NCI-H1436 treated with DMSO at 0.1 percent for 48 hours (cell line): ENCODE results near the gene GGA2.
"Not testable (repeated sequence)": the region's sequence is repeated elsewhere in the genome, so short reads cannot be mapped to it uniquely, and the experiment has no call there.

ENCODE experiments used
- DNase-seq: peaks from one replicate; lab custom pipeline; 2025; lab: John Stamatoyannopoulos, UW

The GGA2 gene

GRCh38 chr16:23466162-23466885, 44.0 kb downstream of the GGA2 start:
- DNase-seq = no peak

DNA sequence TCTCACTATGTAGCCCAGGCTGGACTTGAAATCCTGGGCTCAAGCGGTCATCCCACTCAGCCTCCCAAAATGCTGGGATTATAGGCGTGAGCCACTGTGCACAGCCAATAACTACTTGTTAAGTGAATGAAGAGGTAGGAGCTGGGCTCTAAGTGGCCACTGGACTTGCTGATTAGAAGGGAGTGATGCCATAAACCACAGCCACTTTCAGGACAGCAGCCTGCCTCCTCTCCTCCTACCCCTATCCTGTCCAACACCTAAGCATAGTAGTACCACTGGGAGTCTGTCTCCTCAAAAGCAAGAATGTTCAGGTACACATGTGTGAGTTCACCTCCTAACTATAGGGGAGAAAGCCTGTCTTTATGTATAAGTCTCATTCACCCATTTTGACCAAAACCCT, 45.1 kb downstream of the GGA2 start:
- no peak for DNase-seq

- DNase-seq = no peak
Measured at GRCh38 chr16:23464196-23464595, 46.1 kb downstream of the GGA2 start.

DNA sequence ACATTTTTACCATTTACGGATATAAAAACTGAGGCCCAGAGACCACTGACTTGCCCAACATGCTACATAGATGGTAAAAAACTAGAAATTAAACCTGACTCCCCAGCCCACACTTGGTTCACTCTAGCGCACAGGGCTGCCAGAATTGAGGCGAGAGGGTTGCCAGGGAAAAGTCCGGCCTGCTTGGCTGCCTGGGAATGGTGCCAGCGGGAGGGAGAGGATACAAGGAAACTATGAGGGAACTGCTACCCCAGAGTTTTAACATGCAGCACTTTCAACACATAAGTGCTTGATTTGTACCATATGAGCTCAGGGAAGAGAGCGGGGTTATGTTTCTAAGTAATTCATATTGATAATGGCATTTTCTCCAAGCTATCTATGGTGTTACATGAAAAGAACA, 47.3 kb downstream of the GGA2 start:
- DNase-seq = not testable (repeated sequence)

DNA sequence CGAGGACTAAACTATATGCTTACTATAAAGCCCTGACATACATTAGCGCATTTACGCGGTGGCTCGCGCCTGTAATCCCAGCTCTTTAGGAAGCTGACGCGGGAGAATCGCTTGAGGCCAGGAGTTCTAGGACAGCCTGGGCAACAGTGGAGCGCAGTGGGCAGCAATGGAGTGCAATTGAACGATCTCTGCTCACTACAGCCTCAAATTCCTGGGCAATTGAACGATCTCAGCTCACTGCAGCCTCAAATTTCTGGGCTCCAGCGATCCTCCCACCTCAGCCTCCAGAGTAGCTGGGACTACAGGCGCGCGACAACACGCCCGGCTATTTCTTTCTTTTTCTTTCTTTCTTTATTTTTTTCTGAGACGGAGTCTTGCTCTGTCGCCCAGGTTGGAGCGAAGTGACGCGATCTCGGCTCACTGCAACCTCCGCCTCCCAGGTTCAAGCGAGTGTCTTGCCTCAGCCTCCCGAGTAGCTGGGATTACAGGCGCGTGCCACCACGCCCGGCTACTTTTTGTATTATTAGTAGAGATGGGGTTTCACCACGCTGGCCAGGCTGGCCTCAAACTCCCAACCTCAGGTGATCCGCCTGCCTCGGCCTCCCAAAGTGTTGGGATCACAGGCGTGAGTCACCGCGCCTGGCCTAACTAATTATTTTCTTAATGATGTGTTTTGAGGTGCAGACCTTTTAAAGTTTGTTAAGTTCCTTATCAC, 56.8 kb downstream of the GGA2 start:
- no peak for DNase-seq

DNA sequence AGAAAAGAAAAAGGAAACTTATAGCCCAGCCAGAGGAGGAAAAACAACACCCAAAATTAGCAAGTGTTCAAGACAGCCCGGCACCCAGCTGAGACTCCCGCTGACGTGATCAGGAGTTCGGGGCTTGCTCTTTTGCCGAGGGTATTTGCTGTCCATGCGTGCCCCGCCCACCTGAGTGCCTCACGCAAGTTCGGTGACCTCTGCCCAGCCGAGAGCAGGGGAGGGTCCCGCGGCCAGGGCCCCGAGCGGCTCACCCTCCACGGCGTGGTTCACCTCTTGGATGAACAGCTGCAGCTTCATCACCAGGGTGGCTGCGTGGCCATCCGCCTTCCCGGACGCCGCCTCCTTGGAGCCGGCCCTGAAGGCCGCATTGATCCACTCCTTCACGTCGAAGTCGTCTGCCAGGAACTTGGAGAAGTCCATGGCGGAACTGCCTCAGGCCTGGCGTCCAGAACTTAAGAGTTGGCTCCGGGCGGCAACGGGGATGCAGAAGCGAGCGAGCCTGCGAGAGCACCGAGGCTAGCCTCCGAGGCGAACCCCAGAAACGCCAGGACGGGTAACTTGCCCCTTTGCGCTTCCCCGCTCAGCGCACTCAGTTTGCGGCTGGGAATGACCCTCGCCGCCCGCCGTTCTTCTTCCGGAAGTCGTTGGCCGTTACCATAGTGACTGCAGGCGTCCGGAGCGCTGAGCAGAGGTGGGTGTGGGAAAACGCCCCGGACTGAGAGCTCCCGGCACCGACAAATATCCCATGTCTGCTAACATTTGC, 57.5 kb downstream of the GGA2 start, which contains the start of gene COG7:
TSS of gene COG7 (minus strand) at position 618 of the 766 bp plus-strand sequence. CDS start at position 423, 195 bp downstream.
- no peak for DNase-seq

GRCh38 chr16:23452221-23452571, 58.1 kb downstream of the GGA2 start:
- no peak for DNase-seq

GRCh38 chr16:23448392-23448791, 61.9 kb downstream of the GGA2 start:
- no peak for DNase-seq

DNA sequence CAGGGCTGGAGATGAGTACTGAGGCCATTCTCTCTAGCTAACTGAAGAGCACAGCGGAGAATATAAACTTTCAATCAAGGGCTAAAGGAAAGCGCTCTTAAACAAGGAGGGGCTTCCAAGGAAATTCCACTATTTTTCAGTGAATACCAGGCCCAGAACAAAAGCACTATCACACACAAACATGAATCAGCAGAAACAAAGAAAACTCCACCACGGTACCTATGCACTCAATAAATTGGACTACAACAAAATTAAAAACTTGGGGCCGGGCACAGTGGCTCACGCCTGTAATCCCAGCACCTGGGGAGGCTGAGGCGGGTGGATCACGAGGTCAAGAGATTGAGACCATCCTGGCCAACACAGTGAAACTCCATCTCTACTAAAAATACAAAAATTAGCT, 72.8 kb downstream of the GGA2 start:
- DNase-seq = not testable (repeated sequence)

- no peak for DNase-seq
Measured at GRCh38 chr16:23436951-23437350, 73.3 kb downstream of the GGA2 start.

- peak; percentile 15 for DNase-seq
Measured at GRCh38 chr16:23435500-23435899, 74.8 kb downstream of the GGA2 start.

- DNase-seq = no peak
Measured at GRCh38 chr16:23434380-23434779, 75.9 kb downstream of the GGA2 start.

DNA sequence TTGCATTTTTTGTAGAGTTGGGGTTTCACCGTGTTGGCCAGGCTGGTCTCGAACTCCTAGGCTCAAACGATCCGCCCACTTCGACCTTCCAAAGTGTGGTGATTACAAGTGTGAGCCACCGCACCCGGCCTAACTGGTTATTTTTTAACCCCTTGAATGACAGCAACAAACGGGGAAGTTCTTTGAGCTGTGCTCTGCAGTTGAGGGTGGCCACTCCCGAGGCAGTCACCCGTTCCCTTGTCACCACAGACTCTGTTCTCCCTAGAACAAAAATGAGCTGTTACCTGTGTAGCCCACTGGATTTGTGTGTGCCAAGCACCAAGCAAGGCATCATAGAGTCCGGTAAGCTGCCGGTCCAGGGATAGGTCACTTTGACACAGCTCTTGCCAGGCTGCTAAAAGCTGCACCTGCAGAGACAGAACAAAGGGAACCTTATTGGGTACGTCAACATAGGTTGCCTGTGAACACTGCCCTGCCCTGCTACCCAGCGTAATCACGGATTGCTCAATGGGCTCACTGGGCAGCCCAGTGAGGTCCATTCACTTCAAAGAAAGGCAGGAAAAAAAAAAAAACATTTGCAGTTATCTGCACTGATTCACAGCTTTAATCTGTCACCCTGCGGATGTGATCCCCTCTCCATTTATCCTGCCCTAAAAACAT, 76.9 kb downstream of the GGA2 start:
- DNase-seq = no peak

DNA sequence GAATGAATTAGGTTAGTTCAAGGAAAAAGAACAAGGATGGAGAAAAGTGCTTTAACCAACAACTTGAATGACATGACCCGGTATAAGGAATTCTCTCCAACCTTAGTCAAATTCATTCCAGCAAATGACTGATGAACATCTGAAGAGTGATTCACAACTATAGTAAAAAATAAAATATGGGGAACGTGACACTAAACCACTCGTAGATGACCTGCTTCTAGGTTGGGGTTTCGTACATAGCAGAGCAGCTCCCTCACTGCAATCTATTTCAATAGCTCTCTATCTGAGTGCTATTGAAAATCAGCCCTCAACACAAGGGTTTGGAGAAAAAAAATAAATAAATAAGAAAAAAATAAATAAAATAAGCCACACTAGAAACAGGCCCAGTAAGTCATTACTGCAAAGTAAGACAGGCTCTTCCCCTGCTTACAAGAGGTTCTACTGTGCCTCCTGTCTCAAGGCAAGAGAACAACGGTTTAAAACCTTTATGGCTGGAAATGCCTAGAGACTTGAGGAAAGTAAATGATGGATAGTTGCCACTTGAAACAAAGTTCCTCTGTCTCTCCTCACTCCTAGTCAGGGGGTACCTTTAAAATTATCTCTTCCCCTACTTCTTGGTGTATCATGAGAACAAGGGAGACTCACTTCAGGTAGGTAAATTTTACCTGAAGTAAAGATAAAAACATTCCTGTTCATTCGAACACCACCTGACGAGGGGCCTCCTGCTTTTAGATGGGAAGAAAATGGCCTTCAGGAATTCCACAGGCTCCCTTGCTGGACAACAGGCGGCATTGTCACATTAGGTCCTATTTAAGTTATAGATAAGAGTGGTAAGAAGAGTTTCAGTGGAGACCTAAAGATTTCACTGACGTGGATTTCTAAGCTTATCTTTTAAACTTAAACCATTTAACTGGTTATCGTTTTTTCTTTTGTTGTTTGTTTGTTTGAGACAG, 77.8 kb downstream of the GGA2 start:
- DNase-seq = no peak

- no peak for DNase-seq
Measured at GRCh38 chr16:23428351-23428750, 81.9 kb downstream of the GGA2 start.

DNA sequence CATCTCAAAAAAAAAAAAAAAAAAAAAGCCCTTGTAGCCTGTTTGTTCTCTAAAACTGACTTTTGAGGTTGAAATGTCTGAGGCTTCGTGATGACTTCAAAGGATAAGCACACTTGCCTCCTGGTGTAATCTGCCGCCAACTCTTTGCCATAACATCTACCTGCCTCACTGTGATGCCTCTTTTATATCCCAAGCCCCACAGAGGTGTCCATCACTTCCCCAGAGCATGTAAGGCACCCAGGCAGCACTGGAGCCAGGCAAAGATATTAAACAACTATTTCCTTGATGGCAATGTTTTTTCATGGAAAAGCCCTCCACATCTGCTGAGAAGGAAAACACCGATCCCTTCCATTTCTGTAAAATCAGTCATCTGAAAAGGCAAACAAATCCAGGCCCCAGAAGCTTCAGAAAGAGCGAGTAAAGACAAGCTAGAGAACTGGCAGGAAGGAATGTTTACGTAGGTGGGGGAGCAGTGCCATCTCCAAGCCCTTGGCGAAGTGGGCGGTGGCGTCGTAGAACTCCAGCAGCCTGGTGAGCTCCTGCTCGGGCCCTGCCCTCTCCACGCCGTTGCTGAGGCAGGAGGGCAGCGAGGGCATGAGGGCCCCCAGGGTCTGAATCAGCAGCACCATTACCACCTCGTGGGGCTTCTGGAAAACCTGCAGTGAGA, 85.9 kb downstream of the GGA2 start:
- DNase-seq = no peak

DNA sequence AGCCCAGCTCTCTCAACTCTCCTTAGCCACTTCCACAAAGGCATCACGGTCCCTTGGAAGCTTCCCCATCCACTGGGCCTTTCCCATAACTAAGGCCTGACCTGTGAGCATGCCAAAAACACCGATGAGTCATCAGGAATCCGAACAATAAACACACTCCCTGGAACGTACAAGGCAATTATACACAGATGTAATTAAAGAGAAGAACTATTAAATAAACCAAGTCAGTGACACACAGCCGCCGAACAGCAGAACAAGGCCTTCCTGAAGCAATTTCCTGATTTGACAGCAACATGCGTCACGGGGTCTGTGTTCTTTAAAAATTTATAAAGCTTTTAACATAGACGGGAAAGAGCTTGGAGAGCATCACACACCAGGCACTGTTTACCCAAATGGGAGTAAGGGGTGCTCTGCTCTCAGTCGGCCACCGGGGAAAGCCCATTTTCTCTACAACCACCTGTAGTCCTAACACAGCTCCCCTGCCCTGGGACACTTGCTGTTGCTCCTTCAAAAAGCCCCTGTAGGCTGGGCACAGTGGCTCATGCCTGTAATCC, 86.7 kb downstream of the GGA2 start:
- no peak for DNase-seq

DNA sequence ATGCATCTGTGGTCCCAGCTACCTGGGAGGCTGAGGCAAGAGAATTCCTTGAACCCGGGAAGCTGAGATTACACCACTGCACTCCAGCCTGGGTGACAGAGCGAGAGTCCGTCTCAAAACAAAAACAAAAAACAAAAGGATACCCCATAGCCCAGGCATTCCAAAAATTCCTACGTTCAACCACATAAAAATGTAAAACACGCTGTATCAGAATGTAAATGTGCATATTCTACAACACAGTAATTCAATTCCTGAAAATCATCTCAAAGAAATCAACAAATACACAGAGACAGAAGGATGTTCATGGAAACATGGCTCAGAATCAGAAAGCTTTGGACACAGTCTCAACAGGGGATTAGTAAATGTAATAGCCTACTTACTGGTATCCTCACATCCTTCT, 90.3 kb downstream of the GGA2 start:
- no peak for DNase-seq

GRCh38 chr16:23416816-23417215, 93.5 kb downstream of the GGA2 start:
- DNase-seq = no peak

GRCh38 chr16:23414731-23415130, 95.6 kb downstream of the GGA2 start:
- DNase-seq = no peak
